PC-3 (cell line): ENCODE data around the gene SOX6. TPM values are rescaled to one million over a fixed set of nuclear protein-coding genes. Genes with fewer than 3 reads are reported as not detected.

Experiments used
- ATAC-seq: fragments of 200-7000 bp; cut with Tn5 transposase; 2 replicates; pipeline ENCODE4 v1.9.1; 2020; ENCODE audit warnings: mild to moderate bottlenecking, moderate library complexity
- BruUV-seq: library from RNA; stranded (reverse); fragments of 400-500 nt; replicated peaks from 2 replicates; lab custom pipeline; 2021; lab: Mats Ljungman, UMichigan
- CTCF ChIA-PET: fragments of 300-600 bp; sonication (Branson Sonifier 250); formaldehyde crosslinking; loops from one replicate; lab custom pipeline; 2022; ENCODE audit warnings: antibody characterized with exemption; lab: Charles Lee
- POLR2A ChIA-PET: fragments of 300-600 bp; sonication (Branson Sonifier 250); formaldehyde crosslinking; loops from one replicate; lab custom pipeline; 2022; ENCODE audit warnings: antibody characterized with exemption; ENCODE audit not compliant: unreplicated experiment; lab: Charles Lee
- DNase-seq: peaks from one replicate; pipeline ENCODE4 v3.0.0-alpha.2; 2015
- H2AFZ ChIP-seq: fragments of 300-600 bp; sonication (generic); 2 replicates; pipeline ENCODE4 v1.6.0; 2016; ENCODE audit warnings: antibody characterized with exemption, low read length
- H3F3A ChIP-seq: fragments of 300-600 bp; sonication (generic); one replicate; pipeline ENCODE4 v1.6.0; 2017; ENCODE audit warnings: antibody characterized with exemption, low read length, control low read depth, mild to moderate bottlenecking; ENCODE audit not compliant: unreplicated experiment
- H3K27ac ChIP-seq: fragments of 300-600 bp; sonication (generic); 2 replicates; pipeline ENCODE4 v1.5.1; 2016; ENCODE audit warnings: mild to moderate bottlenecking, low read length
- H3K27me3 ChIP-seq: fragments of 300-600 bp; sonication (generic); 2 replicates; pipeline ENCODE4 v1.6.1; 2016; ENCODE audit warnings: low read length, mixed read lengths
- H3K36me3 ChIP-seq: fragments of 300-600 bp; sonication (generic); 2 replicates; pipeline ENCODE4 v1.6.1; 2016; ENCODE audit warnings: low read depth, mixed run types, low read length, mixed read lengths
- H3K4me1 ChIP-seq: fragments of 300-600 bp; sonication (generic); 2 replicates; pipeline ENCODE4 v1.5.1; 2016; ENCODE audit warnings: low read length; ENCODE audit not compliant: insufficient read depth
- H3K4me2 ChIP-seq: fragments of 300-600 bp; sonication (generic); 2 replicates; pipeline ENCODE4 v1.6.0; 2016; ENCODE audit warnings: low read length
- H3K4me3 ChIP-seq: fragments of 300-600 bp; sonication (generic); 2 replicates; pipeline ENCODE4 v1.5.1; 2016; ENCODE audit warnings: mild to moderate bottlenecking, low read length, mixed read lengths
- H3K79me2 ChIP-seq: fragments of 300-600 bp; sonication (generic); 2 replicates; pipeline ENCODE4 v1.6.1; 2017; ENCODE audit warnings: low read length, mixed read lengths
- H3K9ac ChIP-seq: fragments of 300-600 bp; sonication (generic); 2 replicates; pipeline ENCODE4 v1.6.0; 2016; ENCODE audit warnings: mild to moderate bottlenecking, low read length
- H3K9me2 ChIP-seq: fragments of 300-600 bp; sonication (generic); replicated peaks from 2 replicates; pipeline ENCODE4 v1.6.1; 2016; ENCODE audit warnings: mixed run types, low read length, mixed read lengths
- H3K9me3 ChIP-seq: fragments of 300-600 bp; sonication (generic); 2 replicates; pipeline ENCODE4 v1.6.1; 2016; ENCODE audit warnings: low read length, mixed read lengths
- H4K20me1 ChIP-seq: fragments of 300-600 bp; sonication (generic); 2 replicates; pipeline ENCODE4 v1.6.1; 2016; ENCODE audit warnings: low read length, mixed read lengths
- CTCF ChIP-seq: fragments of 300-600 bp; sonication (generic); conservative IDR thresholded peaks from 2 replicates; pipeline ENCODE4 v1.5.1; 2017; ENCODE audit warnings: antibody characterized with exemption, low read depth, mild to moderate bottlenecking, low read length
- EZH2 ChIP-seq: fragments of 300-600 bp; sonication (generic); IDR thresholded peaks from one replicate; pipeline ENCODE4 v1.6.1; 2017; ENCODE audit warnings: antibody characterized with exemption, mild to moderate bottlenecking, low read length; ENCODE audit not compliant: unreplicated experiment
- EZH2phosphoT487 ChIP-seq: fragments of 300-600 bp; sonication (generic); IDR thresholded peaks from 2 replicates; pipeline ENCODE4 v1.6.1; 2018; ENCODE audit warnings: mild to moderate bottlenecking, antibody characterized with exemption, low read length, borderline replicate concordance
- intact Hi-C: fragments of 100-400 bp; cut with micrococcal nuclease; formaldehyde crosslinking; loops from 2 replicates; pipeline ENCODE4 v1.9.0; 2023
- total RNA-seq: library from RNA; depleted of rRNA; stranded (reverse); fragments of >200 nt; gene quantifications from 2 replicates; pipeline ENCODE4 v1.2.3, GENCODE V29; 2014

SOX6 gene
- total RNA-seq, 1 experiment from 2014 or later, result not detected

DNA sequence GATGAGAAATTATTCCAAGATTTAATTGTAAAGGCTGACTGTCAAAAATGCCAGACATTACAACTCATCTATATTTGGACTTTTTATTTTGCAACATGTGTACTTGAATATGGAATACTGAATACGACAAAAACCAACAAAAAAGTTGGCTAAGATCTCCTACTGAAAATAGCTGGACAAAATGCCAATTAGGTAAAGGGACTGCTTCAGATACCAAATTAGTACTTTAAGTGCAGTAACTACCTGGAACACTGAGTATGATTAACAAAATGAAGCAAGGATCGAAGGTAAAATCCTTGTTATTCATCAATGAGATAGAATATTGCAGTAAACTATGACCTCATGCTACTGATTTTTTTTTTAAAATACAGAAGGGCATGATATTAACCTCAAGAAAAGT lies 173.8 kb downstream of the SOX6 start:
- Histone ChIP-seq H3K27ac (no peak overlapping the region), H3K9me2 (no peaks in the 10 kb centered on the region), H3F3A (no peaks in the 10 kb centered on the region), H3K79me2 (no peaks in the 10 kb centered on the region), H3K9me3 (no peaks in the 10 kb centered on the region), H3K4me1 (no peaks in the 10 kb centered on the region), H2AFZ (no peak overlapping the region), H3K36me3 (no peaks in the 10 kb centered on the region), H3K9ac (no peak overlapping the region), H3K4me3 (no peak overlapping the region), H3K27me3 (no peaks in the 10 kb centered on the region), H3K4me2 (no peak overlapping the region), H4K20me1 (no peaks in the 10 kb centered on the region)
- ATAC-seq (no peak), DNase-seq (no peak)
- TF ChIP-seq CTCF, result no peak
- no peak for TF ChIP-seq EZH2
- TF ChIP-seq EZH2phosphoT487, result no peak
- ChIA-PET POLR2A (no interaction called here), CTCF (no interaction called here)
- intact Hi-C loops, result no loop called here
- no TSS peak for BruUV-seq

GRCh38 chr11:16180868-16181267 lies 175.5 kb downstream of the SOX6 start:
- no TSS peak for BruUV-seq
- ATAC-seq, result no peak

More at GRCh38 chr11:16180868-16181267, 175.5 kb downstream of the SOX6 start:
- Histone ChIP-seq H3K36me3 (no peaks in the 10 kb centered on the region), H3K27ac (no peak overlapping the region), H3K9ac (no peak overlapping the region), H3F3A (no peaks in the 10 kb centered on the region), H3K9me2 (no peaks in the 10 kb centered on the region), H2AFZ (no peak overlapping the region), H3K27me3 (no peaks in the 10 kb centered on the region), H3K4me1 (no peaks in the 10 kb centered on the region), H3K9me3 (no peaks in the 10 kb centered on the region), H3K79me2 (no peaks in the 10 kb centered on the region), H3K4me3 (no peak overlapping the region), H3K4me2 (no peak overlapping the region), H4K20me1 (no peaks in the 10 kb centered on the region)
- ChIA-PET CTCF (no interaction called here), POLR2A (no interaction called here)
- TF ChIP-seq EZH2phosphoT487 (no peak), CTCF (no peak), EZH2 (no peak)
- DNase-seq, result no peak
- intact Hi-C loops, result no loop called here
